Measurements from ENCODE around the gene BCL11A. TPM values are rescaled to one million over a fixed set of nuclear protein-coding genes. Genes with fewer than 3 reads are reported as not detected.

The BCL11A gene
- total and polyA plus RNA-seq, 2 of the 13 experiments (the other 11 are each of a cell fraction or from before 2014, with no cell fraction given), result not detected

GRCh38 chr2:60480089-60480773 lies 73.2 kb downstream of the BCL11A start (continued):
- no peak for TF ChIP-seq ATF5 (CRISPR knock-in tag; IDR thresholded peaks at IDR 0.05; ENCODE audit: low read depth)
- no peak for TF ChIP-seq RFX5 (IDR thresholded peaks at IDR 0.05; ENCODE audit: low read depth, low read length)
- TF ChIP-seq, protein P1, sequence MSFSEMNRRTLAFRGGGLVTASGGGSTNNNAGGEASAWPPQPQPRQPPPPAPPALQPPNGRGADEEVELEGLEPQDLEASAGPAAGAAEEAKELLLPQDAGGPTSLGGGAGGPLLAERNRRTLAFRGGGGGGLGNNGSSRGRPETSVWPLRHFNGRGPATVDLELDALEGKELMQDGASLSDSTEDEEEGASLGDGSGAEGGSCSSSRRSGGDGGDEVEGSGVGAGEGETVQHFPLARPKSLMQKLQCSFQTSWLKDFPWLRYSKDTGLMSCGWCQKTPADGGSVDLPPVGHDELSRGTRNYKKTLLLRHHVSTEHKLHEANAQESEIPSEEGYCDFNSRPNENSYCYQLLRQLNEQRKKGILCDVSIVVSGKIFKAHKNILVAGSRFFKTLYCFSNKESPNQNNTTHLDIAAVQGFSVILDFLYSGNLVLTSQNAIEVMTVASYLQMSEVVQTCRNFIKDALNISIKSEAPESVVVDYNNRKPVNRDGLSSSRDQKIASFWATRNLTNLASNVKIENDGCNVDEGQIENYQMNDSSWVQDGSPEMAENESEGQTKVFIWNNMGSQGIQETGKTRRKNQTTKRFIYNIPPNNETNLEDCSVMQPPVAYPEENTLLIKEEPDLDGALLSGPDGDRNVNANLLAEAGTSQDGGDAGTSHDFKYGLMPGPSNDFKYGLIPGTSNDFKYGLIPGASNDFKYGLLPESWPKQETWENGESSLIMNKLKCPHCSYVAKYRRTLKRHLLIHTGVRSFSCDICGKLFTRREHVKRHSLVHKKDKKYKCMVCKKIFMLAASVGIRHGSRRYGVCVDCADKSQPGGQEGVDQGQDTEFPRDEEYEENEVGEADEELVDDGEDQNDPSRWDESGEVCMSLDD (CRISPR knock-in tag; IDR thresholded peaks at IDR 0.05; ENCODE audit: borderline replicate concordance), result no peak
- TF ChIP-seq ZNF782 (CRISPR knock-in tag; IDR thresholded peaks at IDR 0.05; ENCODE audit: borderline replicate concordance), result no peak
- no peak for TF ChIP-seq CENPT (CRISPR knock-in tag; IDR thresholded peaks at IDR 0.05; ENCODE audit: low read depth)
- TF ChIP-seq, protein P2, sequence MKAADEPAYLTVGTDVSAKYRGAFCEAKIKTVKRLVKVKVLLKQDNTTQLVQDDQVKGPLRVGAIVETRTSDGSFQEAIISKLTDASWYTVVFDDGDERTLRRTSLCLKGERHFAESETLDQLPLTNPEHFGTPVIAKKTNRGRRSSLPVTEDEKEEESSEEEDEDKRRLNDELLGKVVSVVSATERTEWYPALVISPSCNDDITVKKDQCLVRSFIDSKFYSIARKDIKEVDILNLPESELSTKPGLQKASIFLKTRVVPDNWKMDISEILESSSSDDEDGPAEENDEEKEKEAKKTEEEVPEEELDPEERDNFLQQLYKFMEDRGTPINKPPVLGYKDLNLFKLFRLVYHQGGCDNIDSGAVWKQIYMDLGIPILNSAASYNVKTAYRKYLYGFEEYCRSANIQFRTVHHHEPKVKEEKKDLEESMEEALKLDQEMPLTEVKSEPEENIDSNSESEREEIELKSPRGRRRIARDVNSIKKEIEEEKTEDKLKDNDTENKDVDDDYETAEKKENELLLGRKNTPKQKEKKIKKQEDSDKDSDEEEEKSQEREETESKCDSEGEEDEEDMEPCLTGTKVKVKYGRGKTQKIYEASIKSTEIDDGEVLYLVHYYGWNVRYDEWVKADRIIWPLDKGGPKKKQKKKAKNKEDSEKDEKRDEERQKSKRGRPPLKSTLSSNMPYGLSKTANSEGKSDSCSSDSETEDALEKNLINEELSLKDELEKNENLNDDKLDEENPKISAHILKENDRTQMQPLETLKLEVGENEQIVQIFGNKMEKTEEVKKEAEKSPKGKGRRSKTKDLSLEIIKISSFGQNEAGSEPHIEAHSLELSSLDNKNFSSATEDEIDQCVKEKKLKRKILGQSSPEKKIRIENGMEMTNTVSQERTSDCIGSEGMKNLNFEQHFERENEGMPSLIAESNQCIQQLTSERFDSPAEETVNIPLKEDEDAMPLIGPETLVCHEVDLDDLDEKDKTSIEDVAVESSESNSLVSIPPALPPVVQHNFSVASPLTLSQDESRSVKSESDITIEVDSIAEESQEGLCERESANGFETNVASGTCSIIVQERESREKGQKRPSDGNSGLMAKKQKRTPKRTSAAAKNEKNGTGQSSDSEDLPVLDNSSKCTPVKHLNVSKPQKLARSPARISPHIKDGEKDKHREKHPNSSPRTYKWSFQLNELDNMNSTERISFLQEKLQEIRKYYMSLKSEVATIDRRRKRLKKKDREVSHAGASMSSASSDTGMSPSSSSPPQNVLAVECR (CRISPR knock-in tag; IDR thresholded peaks at IDR 0.05; ENCODE audit: borderline replicate concordance), result no peak
- TF ChIP-seq CAMTA2 (CRISPR knock-in tag; IDR thresholded peaks at IDR 0.05; ENCODE audit: borderline replicate concordance), result no peak
- peak; percentile 92 for TF ChIP-seq GATAD2A (CRISPR knock-in tag; IDR thresholded peaks at IDR 0.05)
- no peak for TF ChIP-seq POLR2AphosphoS2 (IDR thresholded peaks at IDR 0.05; ENCODE audit: low read depth, low read length)
- TF ChIP-seq DR1 (CRISPR knock-in tag; IDR thresholded peaks at IDR 0.05), result no peak
- no peak for TF ChIP-seq NFRKB (IDR thresholded peaks at IDR 0.05)
- TF ChIP-seq JARID2 (CRISPR knock-in tag; IDR thresholded peaks at IDR 0.05; ENCODE audit: insufficient replicate concordance), result no peak
- TF ChIP-seq, protein P3, sequence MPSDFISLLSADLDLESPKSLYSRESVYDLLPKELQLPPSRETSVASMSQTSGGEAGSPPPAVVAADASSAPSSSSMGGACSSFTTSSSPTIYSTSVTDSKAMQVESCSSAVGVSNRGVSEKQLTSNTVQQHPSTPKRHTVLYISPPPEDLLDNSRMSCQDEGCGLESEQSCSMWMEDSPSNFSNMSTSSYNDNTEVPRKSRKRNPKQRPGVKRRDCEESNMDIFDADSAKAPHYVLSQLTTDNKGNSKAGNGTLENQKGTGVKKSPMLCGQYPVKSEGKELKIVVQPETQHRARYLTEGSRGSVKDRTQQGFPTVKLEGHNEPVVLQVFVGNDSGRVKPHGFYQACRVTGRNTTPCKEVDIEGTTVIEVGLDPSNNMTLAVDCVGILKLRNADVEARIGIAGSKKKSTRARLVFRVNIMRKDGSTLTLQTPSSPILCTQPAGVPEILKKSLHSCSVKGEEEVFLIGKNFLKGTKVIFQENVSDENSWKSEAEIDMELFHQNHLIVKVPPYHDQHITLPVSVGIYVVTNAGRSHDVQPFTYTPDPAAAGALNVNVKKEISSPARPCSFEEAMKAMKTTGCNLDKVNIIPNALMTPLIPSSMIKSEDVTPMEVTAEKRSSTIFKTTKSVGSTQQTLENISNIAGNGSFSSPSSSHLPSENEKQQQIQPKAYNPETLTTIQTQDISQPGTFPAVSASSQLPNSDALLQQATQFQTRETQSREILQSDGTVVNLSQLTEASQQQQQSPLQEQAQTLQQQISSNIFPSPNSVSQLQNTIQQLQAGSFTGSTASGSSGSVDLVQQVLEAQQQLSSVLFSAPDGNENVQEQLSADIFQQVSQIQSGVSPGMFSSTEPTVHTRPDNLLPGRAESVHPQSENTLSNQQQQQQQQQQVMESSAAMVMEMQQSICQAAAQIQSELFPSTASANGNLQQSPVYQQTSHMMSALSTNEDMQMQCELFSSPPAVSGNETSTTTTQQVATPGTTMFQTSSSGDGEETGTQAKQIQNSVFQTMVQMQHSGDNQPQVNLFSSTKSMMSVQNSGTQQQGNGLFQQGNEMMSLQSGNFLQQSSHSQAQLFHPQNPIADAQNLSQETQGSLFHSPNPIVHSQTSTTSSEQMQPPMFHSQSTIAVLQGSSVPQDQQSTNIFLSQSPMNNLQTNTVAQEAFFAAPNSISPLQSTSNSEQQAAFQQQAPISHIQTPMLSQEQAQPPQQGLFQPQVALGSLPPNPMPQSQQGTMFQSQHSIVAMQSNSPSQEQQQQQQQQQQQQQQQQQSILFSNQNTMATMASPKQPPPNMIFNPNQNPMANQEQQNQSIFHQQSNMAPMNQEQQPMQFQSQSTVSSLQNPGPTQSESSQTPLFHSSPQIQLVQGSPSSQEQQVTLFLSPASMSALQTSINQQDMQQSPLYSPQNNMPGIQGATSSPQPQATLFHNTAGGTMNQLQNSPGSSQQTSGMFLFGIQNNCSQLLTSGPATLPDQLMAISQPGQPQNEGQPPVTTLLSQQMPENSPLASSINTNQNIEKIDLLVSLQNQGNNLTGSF (CRISPR knock-in tag; IDR thresholded peaks at IDR 0.05), result no peak
- TF ChIP-seq ZBTB44 (CRISPR knock-in tag; IDR thresholded peaks at IDR 0.05), result no peak

Measured in HepG2 (cell line).